Measurements from ENCODE around the gene MKRN3.

DNA sequence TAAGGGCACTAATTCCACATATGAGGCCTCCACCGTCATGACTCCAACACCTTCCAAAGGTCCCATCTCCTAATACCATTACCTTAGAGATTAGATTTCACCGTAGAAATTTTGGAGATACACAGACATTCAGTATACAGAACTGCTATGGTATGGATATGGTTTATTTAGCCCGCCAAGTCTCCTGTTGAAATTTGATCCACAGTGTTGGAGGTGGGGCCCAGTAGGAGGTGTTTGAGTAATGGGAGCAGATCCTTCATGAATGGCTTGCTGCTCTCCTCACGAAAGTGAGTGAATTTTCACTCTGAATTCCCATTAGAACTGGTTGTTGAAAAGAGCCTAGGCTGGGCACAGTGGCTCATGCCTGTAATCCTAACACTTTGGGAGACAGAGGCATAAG lies 7.4 kb downstream of the MKRN3 start:
- TF ChIP-seq CTCF (IDR thresholded peaks at IDR 0.05): no peak
- no peak for TF ChIP-seq POLR2AphosphoS5 (IDR thresholded peaks at IDR 0.05; ENCODE audit: low read depth, low read length)
- TF ChIP-seq SMC3 (IDR thresholded peaks at IDR 0.05; ENCODE audit: low read depth, low read length): no peak
